Measurements from ENCODE around the gene NFE2L3.
"Not testable (repeated sequence)": the region's sequence is repeated elsewhere in the genome, so short reads cannot be mapped to it uniquely, and the experiment has no call there.

DNA sequence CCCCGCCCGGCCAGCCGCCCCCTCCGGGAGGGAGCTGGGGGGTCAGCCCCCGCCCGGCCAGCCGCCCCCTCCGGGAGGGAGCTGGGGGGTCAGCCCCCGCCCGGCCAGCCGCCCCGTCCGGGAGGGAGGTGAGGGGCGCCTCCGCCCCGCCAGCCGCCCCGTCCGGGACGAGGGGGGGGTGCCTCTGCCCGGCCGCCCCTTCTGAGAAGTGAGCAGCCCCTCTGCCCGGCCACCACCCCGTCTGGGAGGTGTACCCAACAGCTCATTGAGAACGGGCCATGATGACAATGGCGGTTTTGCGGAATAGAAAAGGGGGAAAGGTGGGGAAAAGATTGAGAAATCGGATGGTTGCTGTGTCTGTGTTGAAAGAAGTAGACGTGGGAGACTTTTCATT, 3.7 kb upstream of the NFE2L3 start:
- TF ChIP-seq, protein P1, sequence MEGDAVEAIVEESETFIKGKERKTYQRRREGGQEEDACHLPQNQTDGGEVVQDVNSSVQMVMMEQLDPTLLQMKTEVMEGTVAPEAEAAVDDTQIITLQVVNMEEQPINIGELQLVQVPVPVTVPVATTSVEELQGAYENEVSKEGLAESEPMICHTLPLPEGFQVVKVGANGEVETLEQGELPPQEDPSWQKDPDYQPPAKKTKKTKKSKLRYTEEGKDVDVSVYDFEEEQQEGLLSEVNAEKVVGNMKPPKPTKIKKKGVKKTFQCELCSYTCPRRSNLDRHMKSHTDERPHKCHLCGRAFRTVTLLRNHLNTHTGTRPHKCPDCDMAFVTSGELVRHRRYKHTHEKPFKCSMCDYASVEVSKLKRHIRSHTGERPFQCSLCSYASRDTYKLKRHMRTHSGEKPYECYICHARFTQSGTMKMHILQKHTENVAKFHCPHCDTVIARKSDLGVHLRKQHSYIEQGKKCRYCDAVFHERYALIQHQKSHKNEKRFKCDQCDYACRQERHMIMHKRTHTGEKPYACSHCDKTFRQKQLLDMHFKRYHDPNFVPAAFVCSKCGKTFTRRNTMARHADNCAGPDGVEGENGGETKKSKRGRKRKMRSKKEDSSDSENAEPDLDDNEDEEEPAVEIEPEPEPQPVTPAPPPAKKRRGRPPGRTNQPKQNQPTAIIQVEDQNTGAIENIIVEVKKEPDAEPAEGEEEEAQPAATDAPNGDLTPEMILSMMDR (IDR thresholded peaks at IDR 0.05) = not testable (repeated sequence)
- TF ChIP-seq POLR2A (IDR thresholded peaks at IDR 0.05) = not testable (repeated sequence)

Data from body of pancreas (tissue), 4 donors.